GM23338 (cell line): ENCODE results near the gene YES1. TPM values are rescaled to one million over a fixed set of nuclear protein-coding genes. Genes with fewer than 3 reads are reported as not detected.
A peak's percentile ranks its signal among the peaks of the same experiment; 100 is the strongest.

Experiments used
- ATAC-seq: fragments of 200-7000 bp; cut with Tn5 transposase; 3 replicates; pipeline ENCODE4 v1.9.1; 2020
- DNase-seq: peaks from one replicate; pipeline ENCODE4 v3.0.0-alpha.2; 2015; ENCODE audit warnings: low spot score
- H2AFZ ChIP-seq: fragments of 200-600 bp; sonication (generic); 2 replicates; pipeline ENCODE4 v1.8.0; 2016; ENCODE audit warnings: antibody characterized with exemption, mild to moderate bottlenecking, moderate library complexity
- H3F3A ChIP-seq: fragments of 200-600 bp; sonication (generic); replicated peaks from 2 replicates; pipeline ENCODE4 v1.8.0; 2017; ENCODE audit warnings: antibody characterized with exemption, mixed run types, low read depth
- H3K27ac ChIP-seq: fragments of 200-600 bp; sonication (generic); 2 replicates; pipeline ENCODE4 v1.6.1; 2016; ENCODE audit warnings: low read depth
- H3K27me3 ChIP-seq: fragments of 200-600 bp; sonication (generic); 2 replicates; pipeline ENCODE4 v1.8.0; 2016; ENCODE audit warnings: mild to moderate bottlenecking, mixed run types, moderate library complexity; ENCODE audit not compliant: insufficient read depth
- H3K36me3 ChIP-seq: fragments of 200-600 bp; sonication (generic); 2 replicates; pipeline ENCODE4 v1.8.0; 2016; ENCODE audit warnings: mild to moderate bottlenecking; ENCODE audit not compliant: insufficient read depth
- H3K4me1 ChIP-seq: fragments of 200-600 bp; sonication (generic); 2 replicates; pipeline ENCODE4 v1.8.0; 2016; ENCODE audit warnings: mild to moderate bottlenecking, moderate library complexity; ENCODE audit not compliant: insufficient read depth
- H3K4me2 ChIP-seq: fragments of 200-600 bp; sonication (generic); 2 replicates; pipeline ENCODE4 v1.7.1; 2017; ENCODE audit warnings: mixed run types
- H3K4me3 ChIP-seq: fragments of 200-600 bp; sonication (generic); 2 replicates; pipeline ENCODE4 v1.6.1; 2016; ENCODE audit warnings: mixed run types
- H3K79me2 ChIP-seq: fragments of 200-600 bp; sonication (generic); replicated peaks from 2 replicates; pipeline ENCODE4 v1.8.0; 2017; ENCODE audit warnings: mild to moderate bottlenecking; ENCODE audit not compliant: insufficient read depth
- H3K9me2 ChIP-seq: fragments of 200-600 bp; sonication (generic); 2 replicates; pipeline ENCODE4 v1.8.0; 2017; ENCODE audit not compliant: insufficient read depth
- H4K20me1 ChIP-seq: fragments of 200-600 bp; sonication (generic); replicated peaks from 2 replicates; pipeline ENCODE4 v1.8.0; 2017; ENCODE audit warnings: mild to moderate bottlenecking; ENCODE audit not compliant: insufficient read depth
- H3K27ac Mint-ChIP-seq: 2 replicates; pipeline ENCODE4 v1.8.0; 2020; ENCODE audit warnings: inconsistent platforms, mild to moderate bottlenecking, moderate library complexity, mixed read lengths
- H3K27me3 Mint-ChIP-seq: 3 replicates; pipeline ENCODE4 v1.8.0; 2022; ENCODE audit warnings: low read depth, mild to moderate bottlenecking, moderate library complexity, mixed read lengths, inconsistent platforms; ENCODE audit not compliant: insufficient read depth, poor library complexity
- H3K36me3 Mint-ChIP-seq: 3 replicates; pipeline ENCODE4 v1.8.0; 2021; ENCODE audit warnings: low read depth, mild to moderate bottlenecking, inconsistent platforms, moderate library complexity, mixed read lengths
- H3K4me1 Mint-ChIP-seq: 3 replicates; pipeline ENCODE4 v1.8.0; 2020; ENCODE audit warnings: mild to moderate bottlenecking, inconsistent platforms, mixed read lengths
- H3K4me3 Mint-ChIP-seq: 3 replicates; pipeline ENCODE4 v1.8.0; 2021; ENCODE audit warnings: moderate library complexity, mild to moderate bottlenecking, inconsistent platforms, mixed read lengths
- H3K9me3 Mint-ChIP-seq: 3 replicates; pipeline ENCODE4 v1.8.0; 2020; ENCODE audit warnings: moderate library complexity, mild to moderate bottlenecking, inconsistent platforms, mixed read lengths
- CREB1 ChIP-seq: fragments of 250-450 bp; sonication (Bioruptor Pico); IDR thresholded peaks from 2 replicates; pipeline ENCODE4 v1.5.0; 2020; ENCODE audit warnings: low read depth, mild to moderate bottlenecking, moderate library complexity
- EZH2 ChIP-seq: fragments of 200-600 bp; sonication (generic); IDR thresholded peaks from one replicate; pipeline ENCODE4 v1.8.0; 2017; ENCODE audit warnings: antibody characterized with exemption, mild to moderate bottlenecking, low read depth; ENCODE audit not compliant: unreplicated experiment
- EZH2phosphoT487 ChIP-seq: fragments of 200-600 bp; sonication (generic); IDR thresholded peaks from one replicate; pipeline ENCODE4 v1.8.1; 2018; ENCODE audit warnings: antibody characterized with exemption; ENCODE audit not compliant: unreplicated experiment
- JUNB ChIP-seq: IDR thresholded peaks from one replicate; pipeline ENCODE4 v1.6.1; 2016; ENCODE audit warnings: antibody characterized with exemption; ENCODE audit not compliant: unreplicated experiment
- NANOG ChIP-seq: IDR thresholded peaks from 2 replicates; pipeline ENCODE4 v1.6.1; 2016; ENCODE audit warnings: antibody characterized with exemption, borderline replicate concordance
- POLR2AphosphoS5 ChIP-seq: IDR thresholded peaks from 2 replicates; pipeline ENCODE4 v1.6.1; 2016; ENCODE audit warnings: antibody characterized with exemption, low read depth
- STAT1 ChIP-seq: IDR thresholded peaks from one replicate; pipeline ENCODE4 v1.6.1; 2016; ENCODE audit warnings: antibody characterized with exemption; ENCODE audit not compliant: unreplicated experiment
- ZNF114 ChIP-seq: fragments of 250-450 bp; sonication (Bioruptor Pico); IDR thresholded peaks from 2 replicates; pipeline ENCODE4 v1.5.0; 2020; ENCODE audit warnings: mild to moderate bottlenecking, moderate library complexity
- ZNF331 ChIP-seq: fragments of 250-450 bp; sonication (Bioruptor Pico); IDR thresholded peaks from 2 replicates; pipeline ENCODE4 v1.5.0; 2020; ENCODE audit warnings: low read depth, mild to moderate bottlenecking, moderate library complexity
- polyA plus RNA-seq: library from polyadenylated mRNA; unstranded; fragments of >200 nt; fragmentation: Nextera tagmentation; extraction: Ambion mirVana; gene quantifications from 2 replicates; pipeline ENCODE4 v1.2.1, GENCODE V29; 2016
- total RNA-seq: library from RNA; depleted of rRNA; stranded (reverse); fragments of >200 nt; shearing (Covaris generic); gene quantifications from 2 replicates; pipeline ENCODE4 v1.2.3, GENCODE V29; 2014
- TF ChIP-seq, protein P1 (sequence below), 2 experiments: fragments of 200-600 bp in 1 of 2; sonication (generic) in 1 of 2; conservative IDR thresholded peaks; 2 replicates each; pipeline versions ENCODE4 v1.5.1 to v1.6.1; 2016 to 2017; ENCODE audit warnings: antibody characterized with exemption in 2 of 2, low read depth in 2 of 2, mild to moderate bottlenecking in 2 of 2, moderate library complexity in 1 of 2
- TF ChIP-seq, protein P2 (sequence below): IDR thresholded peaks from 2 replicates; pipeline ENCODE4 v1.6.1; 2016; ENCODE audit warnings: antibody characterized with exemption
- TF ChIP-seq, protein P3 (sequence below): IDR thresholded peaks from one replicate; pipeline ENCODE4 v1.6.1; 2018; ENCODE audit warnings: antibody characterized with exemption; ENCODE audit not compliant: unreplicated experiment
- TF ChIP-seq, protein P4 (sequence below): fragments of 250-450 bp; sonication (Bioruptor Pico); IDR thresholded peaks from 2 replicates; pipeline ENCODE4 v1.5.0; 2020; ENCODE audit warnings: mild to moderate bottlenecking, moderate library complexity

YES1 gene
- total and polyA plus RNA-seq, 2 experiments from 2014 or later, result 25.4 to 327 TPM

DNA sequence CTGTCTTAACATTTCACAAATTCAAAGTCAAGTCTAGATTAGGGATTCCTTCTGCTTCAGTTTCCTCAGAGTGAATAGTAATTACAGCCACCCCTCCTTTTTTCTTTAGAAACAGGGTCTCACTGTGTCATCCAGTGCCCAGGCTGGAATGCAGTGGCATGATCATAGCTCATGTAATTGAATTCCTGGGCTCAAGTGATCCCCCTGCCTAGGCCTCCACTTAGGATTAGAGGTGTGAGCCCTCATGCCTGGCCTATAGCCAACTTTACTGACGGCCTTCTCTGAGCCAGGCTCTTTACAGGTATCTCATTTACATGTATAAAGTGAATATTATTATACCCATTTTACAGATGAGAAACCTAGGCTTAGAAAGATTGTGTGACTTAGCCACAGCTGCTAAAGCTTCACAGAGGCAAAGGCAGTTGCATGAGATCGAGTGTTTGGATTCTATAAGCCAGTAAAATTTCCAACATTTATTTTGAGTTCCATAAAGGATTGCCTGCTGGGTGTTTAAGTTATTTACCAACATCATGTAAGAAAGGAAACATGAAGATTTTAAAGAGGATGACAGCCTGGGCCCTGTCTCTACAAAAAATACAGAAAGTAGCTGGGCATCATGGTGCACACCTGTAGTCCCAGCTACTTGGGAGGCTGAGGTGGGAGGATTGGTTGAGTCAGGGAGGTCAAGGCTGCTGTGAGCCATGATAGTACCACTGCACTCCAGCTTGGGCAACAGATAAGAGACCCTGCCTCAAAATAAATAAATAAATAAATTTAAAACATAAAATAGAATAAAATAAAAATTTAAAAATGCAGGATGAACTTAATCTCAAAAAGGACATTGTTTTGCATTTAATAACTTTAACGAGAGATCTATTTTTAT is 101.4 kb downstream of the YES1 start:
- Mint-ChIP-seq H3K4me1 (peaks cover 7% of the 10 kb centered on the region), H3K27ac (no peak overlapping the region), H3K36me3 (peaks cover 37% of the 10 kb centered on the region), H3K4me3 (peak overlapping the region; percentile 78), H3K9me3 (peaks cover 7% of the 10 kb centered on the region; the same call in 2 of the 3 replicates), H3K27me3 (peaks cover 6% of the 10 kb centered on the region)
- Histone ChIP-seq H2AFZ (no peak overlapping the region), H3K9me2 (no peaks in the 10 kb centered on the region), H3K4me3 (peak overlapping the region; percentile 98; the same call in 1 of the 2 replicates), H3F3A (peaks cover 5% of the 10 kb centered on the region; the same call in 1 of the 2 replicates), H3K4me2 (peak overlapping the region; percentile 96; the same call in 1 of the 2 replicates), H3K27ac (no peak overlapping the region), H4K20me1 (peaks cover 35% of the 10 kb centered on the region), H3K27me3 (0 out of 2 replicates have a peak, but pooled peaks cover 7% of the 10 kb centered on the region), H3K4me1 (peaks cover 6% of the 10 kb centered on the region), H3K36me3 (no peaks in the 10 kb centered on the region; the same call in 1 of the 2 replicates), H3K79me2 (peaks cover 49% of the 10 kb centered on the region)
- TF ChIP-seq, protein P1, sequence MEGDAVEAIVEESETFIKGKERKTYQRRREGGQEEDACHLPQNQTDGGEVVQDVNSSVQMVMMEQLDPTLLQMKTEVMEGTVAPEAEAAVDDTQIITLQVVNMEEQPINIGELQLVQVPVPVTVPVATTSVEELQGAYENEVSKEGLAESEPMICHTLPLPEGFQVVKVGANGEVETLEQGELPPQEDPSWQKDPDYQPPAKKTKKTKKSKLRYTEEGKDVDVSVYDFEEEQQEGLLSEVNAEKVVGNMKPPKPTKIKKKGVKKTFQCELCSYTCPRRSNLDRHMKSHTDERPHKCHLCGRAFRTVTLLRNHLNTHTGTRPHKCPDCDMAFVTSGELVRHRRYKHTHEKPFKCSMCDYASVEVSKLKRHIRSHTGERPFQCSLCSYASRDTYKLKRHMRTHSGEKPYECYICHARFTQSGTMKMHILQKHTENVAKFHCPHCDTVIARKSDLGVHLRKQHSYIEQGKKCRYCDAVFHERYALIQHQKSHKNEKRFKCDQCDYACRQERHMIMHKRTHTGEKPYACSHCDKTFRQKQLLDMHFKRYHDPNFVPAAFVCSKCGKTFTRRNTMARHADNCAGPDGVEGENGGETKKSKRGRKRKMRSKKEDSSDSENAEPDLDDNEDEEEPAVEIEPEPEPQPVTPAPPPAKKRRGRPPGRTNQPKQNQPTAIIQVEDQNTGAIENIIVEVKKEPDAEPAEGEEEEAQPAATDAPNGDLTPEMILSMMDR (conservative IDR thresholded peaks at IDR 0.05; ENCODE audit: low read depth in 2 of 2), result no peak
- TF ChIP-seq, protein P2, sequence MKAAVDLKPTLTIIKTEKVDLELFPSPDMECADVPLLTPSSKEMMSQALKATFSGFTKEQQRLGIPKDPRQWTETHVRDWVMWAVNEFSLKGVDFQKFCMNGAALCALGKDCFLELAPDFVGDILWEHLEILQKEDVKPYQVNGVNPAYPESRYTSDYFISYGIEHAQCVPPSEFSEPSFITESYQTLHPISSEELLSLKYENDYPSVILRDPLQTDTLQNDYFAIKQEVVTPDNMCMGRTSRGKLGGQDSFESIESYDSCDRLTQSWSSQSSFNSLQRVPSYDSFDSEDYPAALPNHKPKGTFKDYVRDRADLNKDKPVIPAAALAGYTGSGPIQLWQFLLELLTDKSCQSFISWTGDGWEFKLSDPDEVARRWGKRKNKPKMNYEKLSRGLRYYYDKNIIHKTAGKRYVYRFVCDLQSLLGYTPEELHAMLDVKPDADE, result no peak
- TF ChIP-seq, protein P3, sequence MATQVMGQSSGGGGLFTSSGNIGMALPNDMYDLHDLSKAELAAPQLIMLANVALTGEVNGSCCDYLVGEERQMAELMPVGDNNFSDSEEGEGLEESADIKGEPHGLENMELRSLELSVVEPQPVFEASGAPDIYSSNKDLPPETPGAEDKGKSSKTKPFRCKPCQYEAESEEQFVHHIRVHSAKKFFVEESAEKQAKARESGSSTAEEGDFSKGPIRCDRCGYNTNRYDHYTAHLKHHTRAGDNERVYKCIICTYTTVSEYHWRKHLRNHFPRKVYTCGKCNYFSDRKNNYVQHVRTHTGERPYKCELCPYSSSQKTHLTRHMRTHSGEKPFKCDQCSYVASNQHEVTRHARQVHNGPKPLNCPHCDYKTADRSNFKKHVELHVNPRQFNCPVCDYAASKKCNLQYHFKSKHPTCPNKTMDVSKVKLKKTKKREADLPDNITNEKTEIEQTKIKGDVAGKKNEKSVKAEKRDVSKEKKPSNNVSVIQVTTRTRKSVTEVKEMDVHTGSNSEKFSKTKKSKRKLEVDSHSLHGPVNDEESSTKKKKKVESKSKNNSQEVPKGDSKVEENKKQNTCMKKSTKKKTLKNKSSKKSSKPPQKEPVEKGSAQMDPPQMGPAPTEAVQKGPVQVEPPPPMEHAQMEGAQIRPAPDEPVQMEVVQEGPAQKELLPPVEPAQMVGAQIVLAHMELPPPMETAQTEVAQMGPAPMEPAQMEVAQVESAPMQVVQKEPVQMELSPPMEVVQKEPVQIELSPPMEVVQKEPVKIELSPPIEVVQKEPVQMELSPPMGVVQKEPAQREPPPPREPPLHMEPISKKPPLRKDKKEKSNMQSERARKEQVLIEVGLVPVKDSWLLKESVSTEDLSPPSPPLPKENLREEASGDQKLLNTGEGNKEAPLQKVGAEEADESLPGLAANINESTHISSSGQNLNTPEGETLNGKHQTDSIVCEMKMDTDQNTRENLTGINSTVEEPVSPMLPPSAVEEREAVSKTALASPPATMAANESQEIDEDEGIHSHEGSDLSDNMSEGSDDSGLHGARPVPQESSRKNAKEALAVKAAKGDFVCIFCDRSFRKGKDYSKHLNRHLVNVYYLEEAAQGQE, result no peak
- TF ChIP-seq EZH2 (no peak), CREB1 (CRISPR knock-in tag) (no peak), EZH2phosphoT487 (no peak), NANOG (no peak), STAT1 (no peak), ZNF114 (CRISPR knock-in tag) (no peak), POLR2AphosphoS5 (no peak), JUNB (no peak), ZNF331 (CRISPR knock-in tag) (no peak)
- TF ChIP-seq, protein P4, sequence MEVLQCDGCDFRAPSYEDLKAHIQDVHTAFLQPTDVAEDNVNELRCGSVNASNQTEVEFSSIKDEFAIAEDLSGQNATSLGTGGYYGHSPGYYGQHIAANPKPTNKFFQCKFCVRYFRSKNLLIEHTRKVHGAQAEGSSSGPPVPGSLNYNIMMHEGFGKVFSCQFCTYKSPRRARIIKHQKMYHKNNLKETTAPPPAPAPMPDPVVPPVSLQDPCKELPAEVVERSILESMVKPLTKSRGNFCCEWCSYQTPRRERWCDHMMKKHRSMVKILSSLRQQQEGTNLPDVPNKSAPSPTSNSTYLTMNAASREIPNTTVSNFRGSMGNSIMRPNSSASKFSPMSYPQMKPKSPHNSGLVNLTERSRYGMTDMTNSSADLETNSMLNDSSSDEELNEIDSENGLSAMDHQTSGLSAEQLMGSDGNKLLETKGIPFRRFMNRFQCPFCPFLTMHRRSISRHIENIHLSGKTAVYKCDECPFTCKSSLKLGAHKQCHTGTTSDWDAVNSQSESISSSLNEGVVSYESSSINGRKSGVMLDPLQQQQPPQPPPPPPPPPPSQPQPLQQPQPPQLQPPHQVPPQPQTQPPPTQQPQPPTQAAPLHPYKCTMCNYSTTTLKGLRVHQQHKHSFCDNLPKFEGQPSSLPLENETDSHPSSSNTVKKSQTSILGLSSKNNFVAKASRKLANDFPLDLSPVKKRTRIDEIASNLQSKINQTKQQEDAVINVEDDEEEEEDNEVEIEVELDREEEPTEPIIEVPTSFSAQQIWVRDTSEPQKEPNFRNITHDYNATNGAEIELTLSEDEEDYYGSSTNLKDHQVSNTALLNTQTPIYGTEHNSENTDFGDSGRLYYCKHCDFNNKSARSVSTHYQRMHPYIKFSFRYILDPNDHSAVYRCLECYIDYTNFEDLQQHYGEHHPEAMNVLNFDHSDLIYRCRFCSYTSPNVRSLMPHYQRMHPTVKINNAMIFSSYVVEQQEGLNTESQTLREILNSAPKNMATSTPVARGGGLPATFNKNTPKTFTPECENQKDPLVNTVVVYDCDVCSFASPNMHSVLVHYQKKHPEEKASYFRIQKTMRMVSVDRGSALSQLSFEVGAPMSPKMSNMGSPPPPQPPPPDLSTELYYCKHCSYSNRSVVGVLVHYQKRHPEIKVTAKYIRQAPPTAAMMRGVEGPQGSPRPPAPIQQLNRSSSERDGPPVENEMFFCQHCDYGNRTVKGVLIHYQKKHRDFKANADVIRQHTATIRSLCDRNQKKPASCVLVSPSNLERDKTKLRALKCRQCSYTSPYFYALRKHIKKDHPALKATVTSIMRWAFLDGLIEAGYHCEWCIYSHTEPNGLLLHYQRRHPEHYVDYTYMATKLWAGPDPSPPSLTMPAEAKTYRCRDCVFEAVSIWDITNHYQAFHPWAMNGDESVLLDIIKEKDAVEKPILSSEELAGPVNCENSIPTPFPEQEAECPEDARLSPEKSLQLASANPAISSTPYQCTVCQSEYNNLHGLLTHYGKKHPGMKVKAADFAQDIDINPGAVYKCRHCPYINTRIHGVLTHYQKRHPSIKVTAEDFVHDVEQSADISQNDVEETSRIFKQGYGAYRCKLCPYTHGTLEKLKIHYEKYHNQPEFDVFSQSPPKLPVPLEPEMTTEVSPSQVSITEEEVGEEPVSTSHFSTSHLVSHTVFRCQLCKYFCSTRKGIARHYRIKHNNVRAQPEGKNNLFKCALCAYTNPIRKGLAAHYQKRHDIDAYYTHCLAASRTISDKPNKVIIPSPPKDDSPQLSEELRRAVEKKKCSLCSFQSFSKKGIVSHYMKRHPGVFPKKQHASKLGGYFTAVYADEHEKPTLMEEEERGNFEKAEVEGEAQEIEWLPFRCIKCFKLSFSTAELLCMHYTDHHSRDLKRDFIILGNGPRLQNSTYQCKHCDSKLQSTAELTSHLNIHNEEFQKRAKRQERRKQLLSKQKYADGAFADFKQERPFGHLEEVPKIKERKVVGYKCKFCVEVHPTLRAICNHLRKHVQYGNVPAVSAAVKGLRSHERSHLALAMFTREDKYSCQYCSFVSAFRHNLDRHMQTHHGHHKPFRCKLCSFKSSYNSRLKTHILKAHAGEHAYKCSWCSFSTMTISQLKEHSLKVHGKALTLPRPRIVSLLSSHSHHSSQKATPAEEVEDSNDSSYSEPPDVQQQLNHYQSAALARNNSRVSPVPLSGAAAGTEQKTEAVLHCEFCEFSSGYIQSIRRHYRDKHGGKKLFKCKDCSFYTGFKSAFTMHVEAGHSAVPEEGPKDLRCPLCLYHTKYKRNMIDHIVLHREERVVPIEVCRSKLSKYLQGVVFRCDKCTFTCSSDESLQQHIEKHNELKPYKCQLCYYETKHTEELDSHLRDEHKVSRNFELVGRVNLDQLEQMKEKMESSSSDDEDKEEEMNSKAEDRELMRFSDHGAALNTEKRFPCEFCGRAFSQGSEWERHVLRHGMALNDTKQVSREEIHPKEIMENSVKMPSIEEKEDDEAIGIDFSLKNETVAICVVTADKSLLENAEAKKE, result no peak
- no peak for DNase-seq
- ATAC-seq, result no peak
